ENCODE data around the gene WDR33.

Gene WDR33

DNA sequence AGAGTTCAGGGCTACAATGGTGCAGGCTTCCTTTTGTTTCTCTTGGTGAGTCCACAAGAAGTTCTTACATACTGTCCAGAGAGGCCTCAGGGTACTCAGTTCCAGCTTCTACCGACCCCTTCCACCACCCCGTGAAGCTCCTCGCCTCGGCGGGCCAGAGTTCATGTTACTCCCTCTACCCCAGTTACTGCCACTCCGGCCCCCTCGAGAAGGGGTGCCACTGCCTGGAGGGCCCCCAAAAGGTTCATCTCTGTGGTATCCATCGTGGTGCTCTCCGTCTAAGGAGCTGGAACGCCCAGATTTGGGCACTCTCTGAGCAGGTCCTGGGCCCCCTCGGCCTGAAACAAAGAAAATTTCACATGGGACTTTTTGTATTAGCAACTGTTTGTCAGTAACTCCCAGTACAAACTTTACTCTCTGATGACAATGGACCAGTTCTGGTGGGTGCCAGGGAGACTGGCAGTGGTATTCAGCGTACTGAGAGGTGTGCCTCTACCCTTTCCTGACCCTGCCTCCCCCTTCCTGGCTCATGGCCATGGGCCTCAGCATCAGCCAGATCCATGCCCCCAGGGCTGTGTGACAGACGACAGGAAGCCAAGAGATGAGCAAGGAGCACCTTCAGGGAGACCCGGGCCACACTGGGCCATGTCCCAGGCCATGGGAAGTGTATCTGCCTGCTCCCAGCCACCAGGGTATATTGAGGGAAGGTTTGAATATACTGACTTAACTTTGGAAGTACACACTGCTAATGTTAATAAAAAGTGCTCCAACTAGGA, 104.6 kb downstream of the WDR33 start:
- TF ChIP-seq ZNF274 (IDR thresholded peaks at IDR 0.05; ENCODE audit: low read depth, low read length) = no peak
- no peak overlapping the region for H3K4me3 ChIP-seq (ENCODE audit: low read length)

- no peak overlapping the region for H3K4me3 ChIP-seq (ENCODE audit: low read length)
- no peak for TF ChIP-seq ZNF274 (IDR thresholded peaks at IDR 0.05; ENCODE audit: low read depth, low read length)
These were observed 105.4 kb downstream of the WDR33 start for GRCh38 chr2:127705391-127706065.

DNA sequence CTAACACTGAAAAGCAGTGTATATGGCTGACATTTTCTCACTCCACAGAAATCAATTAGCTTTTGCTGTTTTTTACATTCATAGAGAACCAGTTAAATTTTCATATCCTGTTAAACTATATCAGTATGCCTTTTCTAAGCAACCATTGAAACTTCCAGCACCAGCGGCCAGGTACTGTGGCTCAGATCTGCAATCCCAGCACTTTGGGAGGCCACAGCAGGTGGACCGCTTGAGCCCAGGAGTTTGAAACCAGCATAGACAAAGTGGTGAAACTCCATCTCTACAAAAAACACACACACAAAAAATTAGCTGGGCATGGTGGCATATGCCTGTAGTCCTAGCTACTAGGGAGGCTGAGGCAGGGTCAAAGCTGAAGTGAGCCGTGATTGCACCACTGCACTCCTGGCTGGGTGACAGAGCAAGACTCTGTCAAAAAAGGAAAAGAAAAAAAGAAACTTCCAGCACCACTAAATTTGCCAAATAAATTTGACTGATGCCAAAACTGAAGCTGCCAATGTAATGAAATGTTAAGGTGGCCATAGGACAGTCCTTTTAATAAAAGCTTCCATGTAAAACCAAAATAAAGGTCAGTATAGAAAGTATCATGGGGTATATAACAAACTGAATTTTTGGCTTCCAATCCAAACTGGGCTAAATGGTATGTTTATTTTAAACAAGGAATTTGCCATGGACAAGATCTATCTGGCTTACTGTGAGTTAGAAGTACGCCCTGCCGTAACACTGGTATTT, 106.2 kb downstream of the WDR33 start:
- no peak for TF ChIP-seq ZNF274 (IDR thresholded peaks at IDR 0.05; ENCODE audit: low read depth, low read length)
- H3K4me3 ChIP-seq (ENCODE audit: low read length) = no peak overlapping the region

DNA sequence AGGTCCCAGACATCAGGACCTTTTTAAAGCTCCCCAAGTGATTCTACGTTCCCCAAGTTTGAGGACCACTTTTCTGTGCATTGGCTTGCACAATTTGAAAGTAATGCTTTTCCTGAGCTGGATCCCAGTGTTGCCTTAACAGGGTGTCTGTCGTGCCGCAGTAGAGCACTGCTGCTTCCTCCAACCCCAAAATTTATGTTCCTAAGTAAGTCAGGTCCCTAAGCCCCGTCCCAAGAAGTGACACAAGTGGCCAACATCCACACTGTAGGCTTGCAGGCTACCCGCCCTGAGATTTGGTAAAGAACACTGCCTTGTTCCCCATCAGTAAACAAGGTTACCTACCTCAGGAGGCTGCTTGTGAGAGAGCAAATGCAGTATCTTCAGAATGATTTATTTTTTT, 107.7 kb downstream of the WDR33 start:
- H3K4me3 ChIP-seq (ENCODE audit: low read length) = peak overlapping the region; percentile 17; the same call in 1 of the 2 replicates
- TF ChIP-seq ZNF274 (IDR thresholded peaks at IDR 0.05; ENCODE audit: low read depth, low read length) = no peak

- peak overlapping the region; percentile 91 for H3K4me3 ChIP-seq (ENCODE audit: low read length)
- TF ChIP-seq ZNF274 (IDR thresholded peaks at IDR 0.05; ENCODE audit: low read depth, low read length) = no peak
These were observed 108.5 kb downstream of the WDR33 start for GRCh38 chr2:127702395-127703009.

DNA sequence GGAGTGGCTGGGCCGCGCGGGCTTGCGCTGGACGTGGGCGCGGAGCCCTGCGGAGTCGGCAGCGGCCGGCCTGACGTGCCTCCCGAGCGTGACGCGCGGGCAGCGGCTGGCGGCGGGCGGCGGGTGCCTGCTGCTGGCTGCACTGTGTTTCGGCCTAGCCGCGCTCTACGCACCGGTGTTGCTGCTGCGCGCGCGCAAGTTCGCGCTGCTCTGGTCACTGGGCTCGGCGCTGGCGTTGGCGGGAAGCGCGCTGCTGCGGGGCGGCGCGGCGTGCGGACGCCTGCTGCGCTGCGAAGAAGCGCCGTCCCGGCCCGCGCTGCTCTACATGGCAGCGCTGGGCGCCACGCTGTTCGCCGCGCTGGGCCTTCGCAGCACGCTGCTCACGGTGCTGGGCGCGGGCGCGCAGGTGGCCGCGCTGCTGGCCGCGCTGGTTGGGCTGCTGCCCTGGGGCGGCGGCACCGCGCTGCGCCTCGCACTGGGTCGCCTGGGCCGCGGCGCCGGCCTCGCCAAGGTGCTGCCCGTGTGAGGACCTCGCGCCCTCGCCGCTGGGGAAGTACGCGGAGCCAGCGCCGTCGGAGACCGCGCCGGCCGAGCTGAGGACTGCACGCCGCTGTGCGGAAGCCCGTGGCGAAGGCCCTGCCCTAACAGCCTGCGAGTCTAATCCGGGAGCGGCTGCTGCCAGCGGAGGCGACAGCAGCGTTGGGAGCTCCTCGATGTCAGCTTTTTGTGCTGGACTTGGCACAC, 109.1 kb downstream of the WDR33 start:
- peak overlapping the region; percentile 91 for H3K4me3 ChIP-seq (ENCODE audit: low read length)
- TF ChIP-seq ZNF274 (IDR thresholded peaks at IDR 0.05; ENCODE audit: low read depth, low read length) = no peak

GRCh38 chr2:127701193-127701650, 109.7 kb downstream of the WDR33 start, which contains the start of gene SFT2D3:
SFT2D3 (plus strand) TSS chr2:127701497; CDS start chr2:127701529, 32 bp downstream.
- peak within 1 kb of the TSS; percentile 91 for H3K4me3 ChIP-seq (ENCODE audit: low read length)
- TF ChIP-seq ZNF274 (IDR thresholded peaks at IDR 0.05; ENCODE audit: low read depth, low read length) = no peak

DNA sequence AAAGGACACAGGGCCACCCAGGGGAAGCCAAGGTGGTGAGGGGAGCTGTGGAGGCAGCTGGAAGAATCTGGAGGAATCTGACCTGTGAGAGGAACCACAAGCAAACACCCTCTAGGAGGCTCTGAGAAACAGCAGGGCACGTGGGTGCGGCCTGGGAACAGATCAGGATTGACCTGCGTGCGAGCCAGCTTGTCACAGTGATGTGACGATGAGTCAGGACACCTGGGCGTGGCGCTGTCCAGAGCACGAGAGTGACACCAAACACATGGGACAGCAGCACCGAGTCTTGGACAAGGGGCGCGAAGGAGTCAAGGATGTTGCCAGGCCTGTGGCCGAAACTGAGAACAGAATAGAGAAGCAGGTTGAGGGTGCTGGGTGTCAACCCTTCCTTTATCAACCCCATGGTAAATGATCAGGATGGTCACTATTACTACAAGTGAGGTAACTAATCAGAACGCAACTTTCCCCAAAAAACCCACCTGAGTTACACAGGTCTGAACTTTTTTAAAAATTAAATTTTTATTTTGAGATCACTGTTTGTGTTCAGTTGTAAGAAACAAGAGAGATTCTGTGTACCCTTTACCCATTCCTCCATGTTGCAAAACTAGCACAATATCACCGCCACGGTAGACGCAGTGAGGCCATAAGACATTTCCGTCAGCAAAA, 110.3 kb downstream of the WDR33 start:
- peak overlapping the region; percentile 91 for H3K4me3 ChIP-seq (ENCODE audit: low read length)
- no peak for TF ChIP-seq ZNF274 (IDR thresholded peaks at IDR 0.05; ENCODE audit: low read depth, low read length)

GRCh38 chr2:127698553-127699355, 112.2 kb downstream of the WDR33 start:
- no peak for TF ChIP-seq ZNF274 (IDR thresholded peaks at IDR 0.05; ENCODE audit: low read depth, low read length)
- H3K4me3 ChIP-seq (ENCODE audit: low read length) = no peak overlapping the region

GRCh38 chr2:127697482-127698180, 113.3 kb downstream of the WDR33 start:
- TF ChIP-seq ZNF274 (IDR thresholded peaks at IDR 0.05; ENCODE audit: low read depth, low read length) = no peak

More at GRCh38 chr2:127697482-127698180, 113.3 kb downstream of the WDR33 start:
- H3K4me3 ChIP-seq (ENCODE audit: low read length) = no peak overlapping the region

Measured in GM08714 (cell line).